Motor neuron (in vitro differentiated cells): ENCODE data around the gene HOXA2. TPM values are rescaled to one million over a fixed set of nuclear protein-coding genes. Genes with fewer than 3 reads are reported as not detected.

Experiments used
- ATAC-seq, 8 experiments: fragments of 200-7000 bp; cut with Tn5 transposase; replicated peaks in 6 of 8; 2 replicates each; pipeline ENCODE4 v1.8.0; 2021; ENCODE audit warnings: mild to moderate bottlenecking in 8 of 8, moderate library complexity in 8 of 8
- H3K27ac ChIP-seq, 2 donors: fragments of 250-450 bp; sonication (Bioruptor Pico); 2 replicates each; pipeline ENCODE4 v1.9.0; 2021; ENCODE audit warnings: antibody characterized with exemption in 2 of 2, mild to moderate bottlenecking in 2 of 2, moderate library complexity in 1 of 2
- H3K4me1 ChIP-seq, 2 donors: fragments of 250-450 bp; sonication (Bioruptor Pico); replicated peaks in 1 of 2; 2 replicates each; pipeline ENCODE4 v1.6.1; 2021; ENCODE audit warnings: antibody characterized with exemption in 2 of 2, mild to moderate bottlenecking in 2 of 2, moderate library complexity in 1 of 2
- H3K4me3 ChIP-seq, 5 donors: fragments of 250-450 bp; sonication (Bioruptor Pico); 2 replicates each; pipeline ENCODE4 v1.9.0; 2021; ENCODE audit warnings: antibody characterized with exemption in 5 of 5, mild to moderate bottlenecking in 5 of 5, moderate library complexity in 4 of 5
- WGBS, 10 experiments: fragments of 450-650 bp; shearing (Covaris generic); methylation state at CpG; one replicate each; pipeline ENCODE4 v1.0.0; 2022; 5-methylcytosine and 5-hydroxymethylcytosine counted together
- in situ Hi-C, 9 experiments: fragments of 400-800 bp; cut with MboI; loops; one replicate each; pipeline ENCODE4 v1.15.0; 2021; ENCODE audit warnings: low sequenced_read_pairs in 9 of 9, low pct_unique_long_range_greater_than_20kb in 2 of 9; ENCODE audit not compliant: unreplicated experiment in 9 of 9
- total RNA-seq, 8 experiments: library from RNA; unstranded; fragments of 300-600 nt; gene quantifications; 2 replicates each; pipeline versions ENCODE4 v1.2.3 to v1.2.4, GENCODE V29; 2022

HOXA2 gene
- total RNA-seq, 8 experiments from 2014 or later, result 0.31 to 23.0 (median 10.9) TPM

- no peak for ATAC-seq
- Histone ChIP-seq H3K4me3 (peak overlapping the region; percentile 47 to 92 (median 69)), H3K4me1 (peaks cover 25 to 70% of the 10 kb centered on the region in 2 donors), H3K27ac (peak overlapping the region; percentile 92 to 94)
- in situ Hi-C loops, result no loop called here
- 1 to 100% (median 80%) methylated on average over 1 to 15 of the region's 28 CpGs; no CpG with 5 or more reads in 3 of the 10 experiments for WGBS, 10 experiments
Observed at GRCh38 chr7:27128776-27129728, 26.6 kb upstream of the HOXA2 start.

- in situ Hi-C loops, result no loop called here
- ATAC-seq, result no peak
- Histone ChIP-seq H3K4me1 (peaks cover 22 to 69% of the 10 kb centered on the region in 2 donors), H3K4me3 (peak overlapping the region in 4 of 5 donors; percentile 53 to 92 (median 75)), H3K27ac (peak overlapping the region in 1 of 2 donors; percentile 94)
- 0 to 100% (median 23%) methylated on average over 1 to 2 of the region's 2 CpGs; no CpG with 5 or more reads in 1 of the 10 experiments for WGBS, 10 experiments
Observed at GRCh38 chr7:27128034-27128433, 25.6 kb upstream of the HOXA2 start.

- peaks cover 22 to 68% of the 10 kb centered on the region in 2 donors for H3K4me1 ChIP-seq
- in situ Hi-C loops, result no loop called here
- H3K4me3 ChIP-seq, result peak overlapping the region; percentile 8 to 69 (median 10)
- WGBS, 10 experiments, result 0 to 58% (median 0%) methylated on average over 1 to 3 of the region's 3 CpGs; no CpG with 5 or more reads in 1 of the 10 experiments
- ATAC-seq, result no peak
- H3K27ac ChIP-seq, result peak overlapping the region; percentile 94 to 95
Observed at GRCh38 chr7:27126596-27127327, 24.3 kb upstream of the HOXA2 start.

- no peak for ATAC-seq
- Histone ChIP-seq H3K4me3 (peak overlapping the region; percentile 10 to 69 (median 11)), H3K4me1 (peaks cover 22 to 76% of the 10 kb centered on the region in 2 donors), H3K27ac (peak overlapping the region; percentile 94 to 95)
- in situ Hi-C loops, result no loop called here
- 0 to 80% (median 47%) methylated on average over 2 to 5 of the region's 5 CpGs; no CpG with 5 or more reads in 3 of the 10 experiments for WGBS, 10 experiments
Observed at GRCh38 chr7:27125986-27126394, 23.5 kb upstream of the HOXA2 start.

GRCh38 chr7:27124902-27125689 lies 22.6 kb upstream of the HOXA2 start:
- H3K4me1 ChIP-seq, result peaks cover 23 to 83% of the 10 kb centered on the region in 2 donors
- H3K4me3 ChIP-seq, result peak overlapping the region; percentile 41 to 87 (median 69)
- ATAC-seq, result no peak
- in situ Hi-C loops, result loop anchor here in 1 of 9 experiments (25.0 kb wide), 1 partner anchor 263 kb away; the partner anchor contains the start of gene SKAP2
- H3K27ac ChIP-seq, result peak overlapping the region; percentile 94 to 95
- WGBS, 10 experiments, result 0 to 81% (median 20%) methylated on average over 1 to 8 of the region's 8 CpGs

- ATAC-seq, result peak in 5 of 8 experiments; percentile 52 to 72 (median 61)
- Histone ChIP-seq H3K4me3 (peak overlapping the region; percentile 41 to 87 (median 69)), H3K27ac (peak overlapping the region; percentile 94 to 95), H3K4me1 (peaks cover 31 to 91% of the 10 kb centered on the region in 2 donors)
- WGBS, 10 experiments, result 0 to 100% (median 1%) methylated on average over 1 to 22 of the region's 43 CpGs
- in situ Hi-C loops, result loop anchor here in 1 of 9 experiments (25.0 kb wide), 1 partner anchor 262 kb away; the partner anchor contains the start of gene SKAP2
Observed at GRCh38 chr7:27124096-27124901, 21.8 kb upstream of the HOXA2 start.

GRCh38 chr7:27123477-27124053 lies 21.1 kb upstream of the HOXA2 start:
- Histone ChIP-seq H3K27ac (peak overlapping the region; percentile 94 to 95), H3K4me3 (peak overlapping the region; percentile 41 to 87 (median 69)), H3K4me1 (peaks cover 33 to 91% of the 10 kb centered on the region in 2 donors)
- 0 to 94% (median 3%) methylated on average over 1 to 20 of the region's 26 CpGs; no CpG with 5 or more reads in 4 of the 10 experiments for WGBS, 10 experiments
- ATAC-seq, result peak in 3 of 8 experiments; percentile 5 to 8 (median 7)
- in situ Hi-C loops, result loop anchor here in 1 of 9 experiments (25.0 kb wide), 1 partner anchor 261 kb away; the partner anchor contains the start of gene SKAP2

GRCh38 chr7:27123007-27123476 lies 20.6 kb upstream of the HOXA2 start:
- Histone ChIP-seq H3K4me1 (peaks cover 33 to 90% of the 10 kb centered on the region in 2 donors), H3K27ac (peak overlapping the region; percentile 94 to 95), H3K4me3 (peak overlapping the region; percentile 41 to 87 (median 69))
- in situ Hi-C loops, result loop anchor here in 1 of 9 experiments (25.0 kb wide), 1 partner anchor 261 kb away; the partner anchor contains the start of gene SKAP2
- peak in 5 of 8 experiments; percentile 3 to 20 (median 15) for ATAC-seq
- 0 to 95% (median 12%) methylated on average over 1 to 9 of the region's 14 CpGs; no CpG with 5 or more reads in 3 of the 10 experiments for WGBS, 10 experiments

- Histone ChIP-seq H3K4me1 (peaks cover 30 to 83% of the 10 kb centered on the region in 2 donors), H3K4me3 (peak overlapping the region; percentile 41 to 87 (median 69)), H3K27ac (peak overlapping the region; percentile 94 to 95)
- WGBS, 10 experiments, result 0 to 100% (median 6%) methylated on average over 2 to 35 of the region's 42 CpGs
- peak in 2 of 8 experiments; percentile 11 to 34 for ATAC-seq
- in situ Hi-C loops, result loop anchor here in 1 of 9 experiments (25.0 kb wide), 1 partner anchor 260 kb away; the partner anchor contains the start of gene SKAP2
Observed at GRCh38 chr7:27122077-27122910, 19.8 kb upstream of the HOXA2 start.

GRCh38 chr7:27121684-27122076 lies 19.2 kb upstream of the HOXA2 start:
- ATAC-seq, result no peak
- peak overlapping the region; percentile 94 to 95 for H3K27ac ChIP-seq
- in situ Hi-C loops, result loop anchor here in 1 of 9 experiments (25.0 kb wide), 1 partner anchor 259 kb away; the partner anchor contains the start of gene SKAP2
- WGBS, 10 experiments, result 0 to 100% (median 13%) methylated on average over 1 to 7 of the region's 7 CpGs; no CpG with 5 or more reads in 1 of the 10 experiments
- peaks cover 28 to 76% of the 10 kb centered on the region in 2 donors for H3K4me1 ChIP-seq
- H3K4me3 ChIP-seq, result peak overlapping the region; percentile 41 to 87 (median 69)
